Fibroblast of villous mesenchyme (primary cell): ENCODE measurements around the gene HPN. TPM values are rescaled to one million over a fixed set of nuclear protein-coding genes. Genes with fewer than 3 reads are reported as not detected.
"Not testable (repeated sequence)": the region's sequence is repeated elsewhere in the genome, so short reads cannot be mapped to it uniquely, and the experiment has no call there.

Experiments used
- DNase-seq: peaks from one replicate; pipeline ENCODE4 v3.0.0-alpha.2; 2010; ENCODE audit warnings: low read depth
- H3K4me3 ChIP-seq: 2 replicates; pipeline ENCODE4 v1.5.1; 2011; ENCODE audit warnings: low read depth, mild to moderate bottlenecking, low read length
- CTCF ChIP-seq: IDR thresholded peaks from 2 replicates; pipeline ENCODE4 v1.5.1; 2012; ENCODE audit warnings: low read depth, mild to moderate bottlenecking, low read length; ENCODE audit not compliant: insufficient read depth
- total RNA-seq: library from RNA; depleted of rRNA; stranded (reverse); fragments of >200 nt; gene quantifications from 2 replicates; pipeline ENCODE4 v1.2.3, GENCODE V29; 2012

Gene HPN
- not detected in 2 replicates for total RNA-seq

GRCh38 chr19:35041548-35042055, at the start of gene HPN:
Gene HPN, plus strand, starts transcription at chr19:35041721. Its CDS starts 786 bp downstream, at chr19:35042507.
- H3K4me3 ChIP-seq: no peak within 1 kb of the TSS
- no peak for TF ChIP-seq CTCF
- no peak for DNase-seq

GRCh38 chr19:34992582-34992981, 48.9 kb upstream of the HPN start:
- not testable (repeated sequence) for H3K4me3 ChIP-seq, DNase-seq

GRCh38 chr19:34994286-34994642, 47.3 kb upstream of the HPN start:
- DNase-seq: no peak
- no peak for TF ChIP-seq CTCF
- H3K4me3 ChIP-seq: no peak overlapping the region

- TF ChIP-seq CTCF: no peak
- no peak for DNase-seq
- H3K4me3 ChIP-seq: no peak overlapping the region
These were observed 46.6 kb upstream of the HPN start for GRCh38 chr19:34994643-34995541.

- TF ChIP-seq CTCF: no peak
These were observed 46.0 kb upstream of the HPN start for GRCh38 chr19:34995551-34995950.

GRCh38 chr19:34997071-34997617, 44.4 kb upstream of the HPN start:
- TF ChIP-seq CTCF: no peak
- no peak overlapping the region for H3K4me3 ChIP-seq
- DNase-seq: no peak

More at GRCh38 chr19:34995551-34995950, 46.0 kb upstream of the HPN start:
- no peak for DNase-seq
- H3K4me3 ChIP-seq: no peak overlapping the region

- not testable (repeated sequence) for H3K4me3 ChIP-seq, DNase-seq
These were observed 43.3 kb upstream of the HPN start for GRCh38 chr19:34998224-34998623.
